WTC11 (cell line): Measurements from ENCODE around the gene CYSRT1. TPM values are rescaled to one million over a fixed set of nuclear protein-coding genes. Genes with fewer than 3 reads are reported as not detected.
A peak's percentile ranks its signal among the peaks of the same experiment; 100 is the strongest.

Experiments used
- ATAC-seq: fragments of 200-7000 bp; cut with Tn5 transposase; 2 replicates; pipeline ENCODE4 v1.10.0; 2021; ENCODE audit warnings: mild to moderate bottlenecking, moderate library complexity
- CTCF ChIA-PET: fragments of 300-600 bp; sonication (Branson Sonifier 250); formaldehyde crosslinking; loops from one replicate; lab custom pipeline; 2021; ENCODE audit warnings: antibody characterized with exemption; lab: Charles Lee
- POLR2A ChIA-PET: fragments of 350-600 bp; sonication (Branson Sonifier 250); formaldehyde crosslinking; loops from one replicate; lab custom pipeline; 2021; ENCODE audit warnings: antibody characterized with exemption; lab: Charles Lee
- DNase-seq: peaks from one replicate; pipeline ENCODE4 v3.0.0; 2021; ENCODE audit warnings: low spot score
- H3K27ac Mint-ChIP-seq: 2 replicates; pipeline ENCODE4 v1.8.0; 2021; ENCODE audit warnings: mixed read lengths
- H3K27me3 Mint-ChIP-seq: 2 replicates; pipeline ENCODE4 v1.8.0; 2021; ENCODE audit warnings: low read depth, mild to moderate bottlenecking, moderate library complexity, mixed read lengths
- H3K36me3 Mint-ChIP-seq: 2 replicates; pipeline ENCODE4 v1.8.0; 2021; ENCODE audit warnings: mixed read lengths
- H3K4me1 Mint-ChIP-seq: 2 replicates; pipeline ENCODE4 v1.8.0; 2022; ENCODE audit warnings: mixed read lengths
- H3K4me3 Mint-ChIP-seq: 2 replicates; pipeline ENCODE4 v1.8.0; 2021; ENCODE audit warnings: mild to moderate bottlenecking, moderate library complexity, mixed read lengths
- H3K9me3 Mint-ChIP-seq: 2 replicates; pipeline ENCODE4 v1.8.0; 2021; ENCODE audit warnings: mixed read lengths
- ATF1 ChIP-seq: sonication (generic); formaldehyde crosslinking; IDR thresholded peaks from 2 replicates; pipeline ENCODE4 v1.8.1; 2023; ENCODE audit warnings: mild to moderate bottlenecking, moderate library complexity, missing genetic modification reagents
- ELF4 ChIP-seq: sonication (generic); formaldehyde crosslinking; IDR thresholded peaks from 2 replicates; pipeline ENCODE4 v1.8.1; 2022; ENCODE audit warnings: low read depth, mild to moderate bottlenecking, moderate library complexity, missing genetic modification reagents
- NFYB ChIP-seq: sonication (generic); formaldehyde crosslinking; conservative IDR thresholded peaks from 2 replicates; pipeline ENCODE4 v1.8.0; 2022; ENCODE audit warnings: low read depth, missing genetic modification reagents
- PRRX2 ChIP-seq: fragments of 250-450 bp; sonication (Bioruptor Pico); IDR thresholded peaks from 2 replicates; pipeline ENCODE4 v1.8.0; 2021; ENCODE audit warnings: mild to moderate bottlenecking
- SMAD3 ChIP-seq: sonication (generic); formaldehyde crosslinking; IDR thresholded peaks from 2 replicates; pipeline ENCODE4 v1.8.0; 2022; ENCODE audit warnings: missing genetic modification reagents, mild to moderate bottlenecking, borderline replicate concordance
- TEAD4 ChIP-seq: sonication (generic); formaldehyde crosslinking; IDR thresholded peaks from 2 replicates; pipeline ENCODE4 v1.8.0; 2022; ENCODE audit warnings: mild to moderate bottlenecking, missing genetic modification reagents
- TP53 ChIP-seq: sonication (generic); formaldehyde crosslinking; IDR thresholded peaks from 2 replicates; pipeline ENCODE4 v1.8.1; 2023; ENCODE audit warnings: mild to moderate bottlenecking, missing genetic modification reagents
- ZBTB21 ChIP-seq: sonication (generic); formaldehyde crosslinking; IDR thresholded peaks from 2 replicates; pipeline ENCODE4 v1.8.1; 2023; ENCODE audit warnings: mild to moderate bottlenecking, missing genetic modification reagents, borderline replicate concordance
- ZNF232 ChIP-seq: sonication (generic); formaldehyde crosslinking; IDR thresholded peaks from 2 replicates; pipeline ENCODE4 v1.8.0; 2022; ENCODE audit warnings: mild to moderate bottlenecking, missing genetic modification reagents
- ZNF263 ChIP-seq: sonication (generic); formaldehyde crosslinking; IDR thresholded peaks from 2 replicates; pipeline ENCODE4 v1.8.1; 2022; ENCODE audit warnings: low read depth, mild to moderate bottlenecking, moderate library complexity, missing genetic modification reagents
- ZNF396 ChIP-seq: fragments of 250-450 bp; sonication (Bioruptor Pico); IDR thresholded peaks from 2 replicates; pipeline ENCODE4 v1.8.0; 2021; ENCODE audit warnings: mild to moderate bottlenecking, moderate library complexity, borderline replicate concordance
- total RNA-seq: library from RNA; stranded (reverse); gene quantifications from 3 replicates; pipeline ENCODE4 v1.2.3, GENCODE V29; 2021
- TF ChIP-seq, protein P1 (sequence below): fragments of 250-450 bp; sonication (Bioruptor Pico); IDR thresholded peaks from 2 replicates; pipeline ENCODE4 v1.9.0; 2021; ENCODE audit warnings: mild to moderate bottlenecking
- TF ChIP-seq, protein P2 (sequence below): sonication (generic); formaldehyde crosslinking; IDR thresholded peaks from 2 replicates; pipeline ENCODE4 v1.8.0; 2022; ENCODE audit warnings: mild to moderate bottlenecking, missing genetic modification reagents
- TF ChIP-seq, protein P3 (sequence below): sonication (generic); formaldehyde crosslinking; IDR thresholded peaks from 2 replicates; pipeline ENCODE4 v1.8.0; 2022; ENCODE audit warnings: mild to moderate bottlenecking, missing genetic modification reagents
- TF ChIP-seq, protein P4 (sequence below): sonication (generic); formaldehyde crosslinking; IDR thresholded peaks from 2 replicates; pipeline ENCODE4 v1.8.1; 2022; ENCODE audit warnings: missing genetic modification reagents, borderline replicate concordance
- TF ChIP-seq, protein P5 (sequence below): fragments of 250-450 bp; sonication (Bioruptor Pico); IDR thresholded peaks from 2 replicates; pipeline ENCODE4 v1.9.0; 2021; ENCODE audit warnings: mild to moderate bottlenecking

Gene CYSRT1
- total RNA-seq, 1 experiment from 2014 or later, result 3.5 TPM

DNA sequence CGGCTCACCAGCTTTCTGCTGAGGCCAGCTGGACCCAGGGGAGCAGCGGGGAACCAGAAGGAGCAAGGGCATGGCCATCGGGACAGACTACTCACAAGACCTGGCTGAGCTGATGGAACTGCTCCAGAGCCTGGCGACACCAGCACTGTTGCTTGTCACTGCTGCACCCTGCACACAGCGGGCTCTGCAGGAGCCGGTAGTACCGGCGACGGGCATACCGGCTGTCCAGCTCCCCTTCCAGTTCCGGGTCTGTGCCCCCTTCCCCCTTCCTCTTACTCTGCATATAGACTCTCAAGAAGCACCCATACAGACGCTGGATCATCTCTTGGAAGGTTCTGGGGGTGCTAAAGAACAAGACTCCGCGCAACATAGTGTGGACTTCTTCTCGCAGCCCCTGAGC is 37.6 kb upstream of the CYSRT1 start:
- CTCF ChIA-PET, result interaction anchor here (1.0 to 1.8 kb wide), 3 partner anchors 11 to 58 kb away, joined by 3 to 6 read pairs (median 5); no protein-coding TSS in a partner anchor
- no peak for DNase-seq
- H3K36me3 Mint-ChIP-seq, result peaks cover 6% of the 10 kb centered on the region
- H3K4me3 Mint-ChIP-seq, result peak overlapping the region; percentile 91
- H3K27ac Mint-ChIP-seq, result peak overlapping the region; percentile 86
- no peaks in the 10 kb centered on the region; the same call in 1 of the 2 replicates for H3K27me3 Mint-ChIP-seq
- TF ChIP-seq ATF1 (CRISPR knock-in tag) (no peak), ZNF396 (no peak), ZNF263 (CRISPR knock-in tag) (no peak), PRRX2 (CRISPR knock-in tag) (no peak), TP53 (no peak), ELF4 (CRISPR knock-in tag) (no peak), ZNF232 (no peak), NFYB (CRISPR knock-in tag) (no peak), TEAD4 (CRISPR knock-in tag) (no peak)
- TF ChIP-seq, protein P1, sequence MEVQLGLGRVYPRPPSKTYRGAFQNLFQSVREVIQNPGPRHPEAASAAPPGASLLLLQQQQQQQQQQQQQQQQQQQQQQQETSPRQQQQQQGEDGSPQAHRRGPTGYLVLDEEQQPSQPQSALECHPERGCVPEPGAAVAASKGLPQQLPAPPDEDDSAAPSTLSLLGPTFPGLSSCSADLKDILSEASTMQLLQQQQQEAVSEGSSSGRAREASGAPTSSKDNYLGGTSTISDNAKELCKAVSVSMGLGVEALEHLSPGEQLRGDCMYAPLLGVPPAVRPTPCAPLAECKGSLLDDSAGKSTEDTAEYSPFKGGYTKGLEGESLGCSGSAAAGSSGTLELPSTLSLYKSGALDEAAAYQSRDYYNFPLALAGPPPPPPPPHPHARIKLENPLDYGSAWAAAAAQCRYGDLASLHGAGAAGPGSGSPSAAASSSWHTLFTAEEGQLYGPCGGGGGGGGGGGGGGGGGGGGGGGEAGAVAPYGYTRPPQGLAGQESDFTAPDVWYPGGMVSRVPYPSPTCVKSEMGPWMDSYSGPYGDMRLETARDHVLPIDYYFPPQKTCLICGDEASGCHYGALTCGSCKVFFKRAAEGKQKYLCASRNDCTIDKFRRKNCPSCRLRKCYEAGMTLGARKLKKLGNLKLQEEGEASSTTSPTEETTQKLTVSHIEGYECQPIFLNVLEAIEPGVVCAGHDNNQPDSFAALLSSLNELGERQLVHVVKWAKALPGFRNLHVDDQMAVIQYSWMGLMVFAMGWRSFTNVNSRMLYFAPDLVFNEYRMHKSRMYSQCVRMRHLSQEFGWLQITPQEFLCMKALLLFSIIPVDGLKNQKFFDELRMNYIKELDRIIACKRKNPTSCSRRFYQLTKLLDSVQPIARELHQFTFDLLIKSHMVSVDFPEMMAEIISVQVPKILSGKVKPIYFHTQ (CRISPR knock-in tag), result no peak
- TF ChIP-seq, protein P2, sequence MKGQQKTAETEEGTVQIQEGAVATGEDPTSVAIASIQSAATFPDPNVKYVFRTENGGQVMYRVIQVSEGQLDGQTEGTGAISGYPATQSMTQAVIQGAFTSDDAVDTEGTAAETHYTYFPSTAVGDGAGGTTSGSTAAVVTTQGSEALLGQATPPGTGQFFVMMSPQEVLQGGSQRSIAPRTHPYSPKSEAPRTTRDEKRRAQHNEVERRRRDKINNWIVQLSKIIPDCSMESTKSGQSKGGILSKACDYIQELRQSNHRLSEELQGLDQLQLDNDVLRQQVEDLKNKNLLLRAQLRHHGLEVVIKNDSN (CRISPR knock-in tag), result no peak
- TF ChIP-seq, protein P3, sequence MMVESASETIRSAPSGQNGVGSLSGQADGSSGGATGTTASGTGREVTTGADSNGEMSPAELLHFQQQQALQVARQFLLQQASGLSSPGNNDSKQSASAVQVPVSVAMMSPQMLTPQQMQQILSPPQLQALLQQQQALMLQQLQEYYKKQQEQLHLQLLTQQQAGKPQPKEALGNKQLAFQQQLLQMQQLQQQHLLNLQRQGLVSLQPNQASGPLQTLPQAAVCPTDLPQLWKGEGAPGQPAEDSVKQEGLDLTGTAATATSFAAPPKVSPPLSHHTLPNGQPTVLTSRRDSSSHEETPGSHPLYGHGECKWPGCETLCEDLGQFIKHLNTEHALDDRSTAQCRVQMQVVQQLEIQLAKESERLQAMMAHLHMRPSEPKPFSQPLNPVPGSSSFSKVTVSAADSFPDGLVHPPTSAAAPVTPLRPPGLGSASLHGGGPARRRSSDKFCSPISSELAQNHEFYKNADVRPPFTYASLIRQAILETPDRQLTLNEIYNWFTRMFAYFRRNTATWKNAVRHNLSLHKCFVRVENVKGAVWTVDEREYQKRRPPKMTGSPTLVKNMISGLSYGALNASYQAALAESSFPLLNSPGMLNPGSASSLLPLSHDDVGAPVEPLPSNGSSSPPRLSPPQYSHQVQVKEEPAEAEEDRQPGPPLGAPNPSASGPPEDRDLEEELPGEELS, result no peak
- TF ChIP-seq, protein P4, sequence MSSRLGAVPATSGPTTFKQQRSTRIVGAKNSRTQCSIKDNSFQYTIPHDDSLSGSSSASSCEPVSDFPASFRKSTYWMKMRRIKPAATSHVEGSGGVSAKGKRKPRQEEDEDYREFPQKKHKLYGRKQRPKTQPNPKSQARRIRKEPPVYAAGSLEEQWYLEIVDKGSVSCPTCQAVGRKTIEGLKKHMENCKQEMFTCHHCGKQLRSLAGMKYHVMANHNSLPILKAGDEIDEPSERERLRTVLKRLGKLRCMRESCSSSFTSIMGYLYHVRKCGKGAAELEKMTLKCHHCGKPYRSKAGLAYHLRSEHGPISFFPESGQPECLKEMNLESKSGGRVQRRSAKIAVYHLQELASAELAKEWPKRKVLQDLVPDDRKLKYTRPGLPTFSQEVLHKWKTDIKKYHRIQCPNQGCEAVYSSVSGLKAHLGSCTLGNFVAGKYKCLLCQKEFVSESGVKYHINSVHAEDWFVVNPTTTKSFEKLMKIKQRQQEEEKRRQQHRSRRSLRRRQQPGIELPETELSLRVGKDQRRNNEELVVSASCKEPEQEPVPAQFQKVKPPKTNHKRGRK (CRISPR knock-in tag), result no peak
- TF ChIP-seq, protein P5, sequence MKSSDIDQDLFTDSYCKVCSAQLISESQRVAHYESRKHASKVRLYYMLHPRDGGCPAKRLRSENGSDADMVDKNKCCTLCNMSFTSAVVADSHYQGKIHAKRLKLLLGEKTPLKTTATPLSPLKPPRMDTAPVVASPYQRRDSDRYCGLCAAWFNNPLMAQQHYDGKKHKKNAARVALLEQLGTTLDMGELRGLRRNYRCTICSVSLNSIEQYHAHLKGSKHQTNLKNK (CRISPR knock-in tag), result no peak
- H3K9me3 Mint-ChIP-seq, result no peaks in the 10 kb centered on the region
- H3K4me1 Mint-ChIP-seq, result peaks cover 20% of the 10 kb centered on the region
- POLR2A ChIA-PET, result interaction anchor here (0.6 to 2.0 kb wide), 2 partner anchors 13 to 16 kb away, joined by 6 to 13 read pairs; partner anchors contain the start of gene TPRN
- ATAC-seq, result no peak

DNA sequence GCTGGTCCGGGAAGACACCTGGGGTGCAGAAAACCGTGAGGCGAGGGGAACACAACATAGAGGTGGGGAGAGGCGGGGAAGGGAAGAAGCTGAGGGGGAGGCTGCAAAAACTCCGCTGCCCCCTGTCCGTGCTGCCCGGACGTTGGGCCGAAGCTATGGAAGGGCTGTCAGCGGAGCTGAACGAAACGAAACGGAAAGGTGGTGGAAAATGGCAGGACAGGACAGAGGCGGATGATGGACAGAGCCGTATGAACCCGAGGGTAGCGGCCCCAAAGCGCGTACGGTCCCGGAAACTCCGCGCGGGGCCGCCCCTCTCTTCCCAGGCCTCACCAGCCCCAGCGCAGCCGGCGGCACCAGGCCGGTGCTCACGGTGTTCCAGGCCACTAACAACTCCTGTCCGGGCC is 36.9 kb upstream of the CYSRT1 start:
- Mint-ChIP-seq H3K27me3 (no peaks in the 10 kb centered on the region; the same call in 1 of the 2 replicates), H3K27ac (peak overlapping the region; percentile 86), H3K36me3 (peaks cover 6% of the 10 kb centered on the region), H3K9me3 (no peaks in the 10 kb centered on the region), H3K4me3 (peak overlapping the region; percentile 91), H3K4me1 (peaks cover 20% of the 10 kb centered on the region)
- no peak for TF ChIP-seq ZBTB21 (CRISPR knock-in tag)
- peak; percentile 64 for TF ChIP-seq SMAD3
- POLR2A ChIA-PET, result interaction anchor here (0.6 to 2.0 kb wide), 2 partner anchors 13 to 15 kb away, joined by 6 to 13 read pairs; partner anchors contain the start of gene TPRN
- DNase-seq (no peak), ATAC-seq (peak; percentile 4; the same call in 1 of the 2 replicates)
- CTCF ChIA-PET, result interaction anchor here (0.6 to 3.2 kb wide), 10 partner anchors 11 to 404 kb away, joined by 3 to 24 read pairs (median 6); partner anchors contain the start of genes CYSRT1, RNF224 and TPRN
